Kasumi-1 (cell line): ENCODE data around the gene RAB3IP.
"Not testable (repeated sequence)": the region's sequence is repeated elsewhere in the genome, so short reads cannot be mapped to it uniquely, and the experiment has no call there.

Experiments used
- DNase-seq, 2 experiments: peaks; one replicate each; lab custom pipeline; 2025; lab: John Stamatoyannopoulos, UW

The RAB3IP gene

DNA sequence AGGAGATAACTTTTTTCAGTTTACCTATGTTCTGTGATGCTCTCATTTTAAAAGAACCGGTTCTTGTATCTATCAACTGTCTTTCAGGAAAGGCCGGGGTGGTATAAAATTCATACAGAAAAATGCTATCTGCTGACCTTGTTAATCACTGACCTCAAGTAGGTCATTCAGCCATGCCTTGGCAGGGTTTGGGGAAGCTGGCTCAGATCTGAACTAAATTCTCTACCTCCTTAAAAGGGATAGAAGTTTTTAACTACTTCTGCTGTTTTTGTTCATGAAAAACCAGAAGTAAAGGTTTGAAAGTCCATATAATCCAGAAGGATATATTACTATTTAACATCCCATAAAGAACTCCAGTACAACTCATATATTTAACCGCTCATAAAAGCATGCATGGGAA is 96.4 kb downstream of the RAB3IP start:
- no peak for DNase-seq

DNA sequence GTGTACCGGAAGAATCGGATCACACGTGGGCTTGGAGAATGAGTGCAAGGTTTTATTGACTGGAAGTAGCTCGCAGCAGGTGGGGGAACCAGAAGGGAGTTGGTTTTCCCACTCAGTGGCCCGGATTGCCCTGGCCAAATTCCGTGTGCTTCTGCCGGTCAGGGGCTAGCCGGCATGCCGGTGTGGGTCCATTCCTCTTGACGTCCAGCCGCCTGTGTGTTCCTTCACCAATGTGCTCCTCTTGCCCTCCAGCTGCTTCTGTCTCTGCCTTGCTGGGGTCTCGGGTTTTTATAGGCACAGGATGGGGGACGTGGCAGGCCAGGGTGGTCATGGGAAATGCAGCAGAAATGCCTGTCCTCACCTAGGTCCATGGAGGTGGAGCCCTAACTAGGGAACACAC is 97.4 kb downstream of the RAB3IP start:
- no peak for DNase-seq

DNA sequence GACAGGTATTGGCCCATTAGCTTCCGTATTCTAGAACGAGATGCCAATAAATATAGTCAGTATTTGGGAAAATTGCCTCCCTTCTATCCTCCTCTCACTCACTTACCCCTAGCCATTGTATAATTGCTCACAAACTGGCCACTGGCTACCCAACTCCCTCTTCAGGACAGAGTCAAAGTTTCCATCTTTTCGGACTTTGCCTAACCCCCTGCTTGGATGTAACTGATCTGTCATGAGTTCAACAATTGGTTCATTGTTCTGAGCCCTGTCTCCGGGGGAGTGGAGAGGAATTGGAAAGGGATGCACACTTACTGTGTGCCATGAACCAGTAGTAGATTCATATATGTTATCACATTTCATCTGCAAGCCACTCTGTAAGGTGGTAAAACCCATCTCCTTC is 98.5 kb downstream of the RAB3IP start:
- no peak for DNase-seq

DNA sequence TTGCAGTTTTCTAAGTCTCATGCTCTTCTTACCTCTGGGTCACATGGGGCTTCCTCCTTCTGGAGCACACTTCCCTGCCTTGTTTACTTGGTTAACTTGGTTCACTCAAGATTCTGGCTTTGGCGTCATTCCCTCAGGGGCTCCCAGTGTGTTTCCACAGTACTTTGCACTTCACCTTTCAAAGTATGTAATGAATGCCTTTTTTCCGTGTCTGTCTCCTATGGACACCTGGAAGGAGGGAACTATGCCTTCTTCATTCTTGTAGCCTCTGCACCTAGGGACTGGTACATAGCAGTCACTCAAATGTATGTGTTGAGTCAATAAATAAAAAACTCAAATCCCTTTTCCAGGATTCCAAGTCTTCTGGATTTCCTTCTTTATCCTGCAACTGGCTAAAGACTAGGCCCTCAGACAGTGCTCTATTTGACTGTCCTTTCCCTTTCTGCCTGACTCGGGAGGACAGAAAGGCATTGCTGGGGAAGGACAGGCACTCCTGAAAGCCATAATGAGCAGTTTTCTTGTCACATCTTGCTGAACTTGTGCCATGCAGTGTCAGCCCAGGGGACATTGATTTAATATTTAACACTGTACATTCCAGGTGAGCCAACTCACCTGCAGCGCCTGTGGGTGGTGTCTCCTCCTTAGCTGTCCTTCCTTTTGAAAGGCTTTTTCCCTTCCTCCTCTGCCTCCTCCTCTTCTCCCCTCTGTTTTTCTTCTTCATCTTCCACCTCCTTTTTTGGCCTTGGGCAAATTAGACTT is 99.2 kb downstream of the RAB3IP start:
- DNase-seq = no peak

DNA sequence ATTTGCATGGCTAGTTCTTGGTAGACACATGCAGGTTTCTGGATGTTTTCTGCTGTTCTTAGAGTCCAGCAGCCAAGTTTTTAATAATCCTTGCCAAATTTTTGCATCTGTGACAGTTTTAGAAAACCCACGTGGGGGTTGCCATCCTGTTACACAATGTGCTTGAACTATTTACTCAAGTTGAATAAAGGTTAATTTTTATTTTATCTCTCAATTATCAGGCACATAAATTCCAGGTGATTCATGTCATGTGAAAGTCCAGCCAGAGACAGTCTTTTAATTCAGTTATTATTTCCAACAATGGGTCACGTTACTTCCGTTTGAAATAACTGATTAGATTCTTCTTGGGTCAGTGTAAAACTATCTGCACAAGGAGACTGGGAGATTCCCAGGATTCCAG is 102.1 kb downstream of the RAB3IP start:
- DNase-seq = no peak

DNA sequence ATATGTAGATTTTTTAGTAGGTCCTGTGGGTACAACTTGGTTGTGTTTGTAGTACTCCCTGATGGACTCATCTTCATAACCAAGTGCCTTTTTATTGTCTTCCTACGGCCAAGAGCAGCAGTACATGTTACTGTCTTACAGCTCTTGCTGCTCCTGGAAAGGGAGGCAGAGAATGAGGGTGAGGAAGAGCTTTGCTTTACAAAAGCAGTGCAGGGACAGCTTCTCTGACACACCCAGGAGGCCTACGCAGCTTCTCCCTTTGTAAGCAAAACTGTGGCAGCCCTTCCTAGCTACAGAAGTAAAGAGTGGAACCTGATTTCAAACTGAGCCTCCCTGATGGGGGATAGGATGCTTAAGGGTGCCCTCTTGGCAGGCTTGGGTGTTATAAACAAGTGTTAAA is 104.9 kb downstream of the RAB3IP start:
- DNase-seq = no peak

DNA sequence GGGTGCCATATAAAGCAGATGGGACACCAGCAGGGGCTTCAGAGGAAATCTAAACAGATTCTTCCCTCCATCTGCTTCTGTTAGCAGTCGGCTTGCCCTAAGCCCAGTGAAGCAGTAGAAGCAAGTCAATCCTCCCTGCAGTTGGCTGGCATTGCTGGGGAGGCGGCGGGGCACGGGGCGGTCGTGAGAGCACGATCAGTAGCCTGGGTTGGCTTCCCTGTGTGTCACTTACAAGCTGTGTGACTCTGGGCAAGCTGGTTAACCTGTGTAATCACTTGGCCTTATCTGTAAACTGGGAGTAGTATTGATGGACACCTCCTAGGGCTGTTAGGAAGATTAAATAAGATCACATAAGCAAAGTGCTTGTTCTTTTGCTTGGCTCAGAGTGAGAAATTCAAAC is 105.8 kb downstream of the RAB3IP start:
- no peak for DNase-seq

DNA sequence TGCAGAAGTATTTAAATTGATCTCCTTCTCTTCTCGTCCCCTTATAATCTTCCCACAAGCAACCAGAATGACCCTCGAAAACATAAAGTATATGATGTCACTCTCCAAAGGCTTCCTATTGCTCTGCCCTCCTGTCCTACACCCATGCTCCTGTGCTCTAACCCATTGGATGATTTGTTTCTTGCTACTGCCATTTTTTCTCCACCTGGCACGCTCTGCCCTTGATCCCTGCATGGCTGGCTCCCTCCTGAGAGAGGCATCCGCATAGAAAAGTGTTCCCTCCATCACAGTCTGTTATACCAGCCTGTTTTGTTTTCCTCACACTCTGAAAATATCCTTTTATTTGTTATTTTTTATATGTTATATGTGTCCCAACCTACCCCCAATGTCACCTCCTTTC is 106.2 kb downstream of the RAB3IP start:
- no peak for DNase-seq

DNA sequence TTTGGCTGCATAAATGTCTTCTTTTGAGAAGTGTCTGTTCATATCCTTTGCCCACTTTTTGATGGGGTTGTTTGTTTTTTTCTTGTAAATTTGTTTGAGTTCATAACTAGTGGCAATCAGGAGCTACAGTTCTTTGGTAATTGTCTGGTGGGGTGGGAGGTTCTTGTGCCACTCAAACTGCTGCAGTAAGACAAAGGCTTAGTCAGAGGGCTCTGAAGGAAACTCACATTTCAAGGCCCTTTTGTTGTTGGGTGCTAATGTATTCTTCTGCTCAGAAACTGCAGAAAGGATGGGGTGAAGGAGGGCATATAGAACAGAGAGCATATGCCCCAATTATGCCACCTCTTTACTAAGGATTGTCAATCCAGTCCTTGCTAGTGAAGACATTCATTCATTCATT is 108.3 kb downstream of the RAB3IP start:
- DNase-seq = no peak

DNA sequence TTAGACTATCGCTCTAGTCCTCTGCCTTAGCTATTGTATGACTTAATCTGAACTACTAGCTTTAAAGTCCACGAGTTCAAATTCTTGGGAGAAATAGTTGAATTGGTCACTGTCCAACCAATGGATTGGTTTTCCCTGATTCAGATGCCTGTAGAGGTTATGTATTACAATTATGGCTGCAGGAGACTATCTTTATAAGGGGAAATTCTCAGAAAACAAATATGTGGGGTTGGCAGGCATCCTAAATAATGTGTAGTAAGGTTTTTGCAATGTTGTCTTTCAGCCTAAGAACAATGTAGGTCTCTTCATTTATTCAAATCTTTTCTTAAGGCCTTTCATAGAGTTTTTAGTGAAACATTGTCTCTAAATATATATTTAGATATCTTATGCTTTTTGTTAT is 113.3 kb downstream of the RAB3IP start:
- DNase-seq = no peak

DNA sequence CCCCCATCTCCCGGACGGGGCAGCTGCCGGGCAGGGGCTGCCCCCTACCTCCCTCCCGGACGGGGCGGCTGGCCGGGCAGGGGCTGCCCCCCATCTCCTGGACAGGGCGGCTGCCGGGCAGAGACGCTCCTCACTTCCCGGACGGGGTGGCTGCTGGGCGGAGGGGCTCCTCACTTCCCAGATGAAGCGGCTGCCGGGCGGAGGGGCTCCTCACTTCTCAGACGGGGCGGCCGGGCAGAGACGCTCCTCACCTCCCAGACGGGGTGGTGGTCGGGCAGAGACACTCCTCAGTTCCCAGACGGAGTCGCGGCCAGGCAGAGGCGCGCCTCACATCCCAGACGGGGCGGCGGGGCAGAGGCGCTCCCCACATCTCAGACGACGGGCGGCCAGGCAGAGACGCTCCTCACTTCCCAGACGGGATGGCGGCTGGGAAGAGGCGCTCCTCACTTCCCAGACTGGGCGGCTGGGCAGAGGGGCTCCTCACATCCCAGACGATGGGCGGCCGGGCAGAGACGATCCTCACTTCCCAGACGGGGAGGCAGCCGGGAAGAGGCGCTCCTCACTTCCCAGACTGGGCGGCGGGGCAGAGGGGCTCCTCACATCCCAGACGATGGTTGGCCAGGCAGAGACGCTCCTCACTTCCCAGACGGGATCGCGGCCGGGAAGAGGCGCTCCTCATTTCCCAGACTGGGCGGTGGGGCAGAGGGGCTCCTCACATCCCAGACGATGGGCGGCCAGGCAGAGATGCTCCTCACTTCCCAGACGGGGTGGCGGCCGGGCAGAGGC is 114.7 kb downstream of the RAB3IP start:
- DNase-seq = not testable (repeated sequence)

DNA sequence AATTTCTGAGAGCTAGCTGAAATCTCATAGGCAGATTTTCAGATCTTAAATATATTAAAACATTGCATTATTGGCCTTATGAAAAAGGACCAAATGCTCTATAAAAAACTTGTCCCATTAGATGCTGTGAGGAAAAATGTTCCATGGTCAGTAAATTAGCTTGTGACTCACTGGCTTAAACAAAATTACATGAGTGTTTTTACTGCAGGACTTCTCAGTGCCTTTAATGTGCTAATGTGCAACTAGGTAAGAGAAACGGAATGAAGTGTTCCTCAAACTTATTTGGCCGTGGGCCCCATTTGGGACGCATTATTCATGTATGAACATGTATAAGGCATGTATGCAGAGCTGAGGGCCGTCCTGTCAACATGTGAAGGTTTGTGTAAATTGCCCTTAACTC is 128.0 kb downstream of the RAB3IP start:
- DNase-seq = no peak

DNA sequence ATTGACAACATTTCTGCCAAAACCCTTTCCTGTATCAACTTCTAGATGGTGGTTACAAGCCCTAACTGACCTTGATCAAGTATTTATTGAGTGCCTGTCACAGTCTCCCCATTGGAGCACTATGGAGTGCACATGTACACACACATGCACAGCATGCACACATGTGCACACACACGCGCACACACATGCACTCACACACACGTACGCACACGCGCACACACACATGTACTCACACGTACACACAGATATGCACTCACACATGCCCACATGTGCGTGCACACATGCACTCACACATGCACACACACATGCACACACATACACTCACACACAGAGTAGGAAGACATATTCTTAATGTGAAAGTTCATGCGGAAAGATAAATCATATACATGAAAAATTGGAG is 130.0 kb downstream of the RAB3IP start:
- no peak for DNase-seq

DNA sequence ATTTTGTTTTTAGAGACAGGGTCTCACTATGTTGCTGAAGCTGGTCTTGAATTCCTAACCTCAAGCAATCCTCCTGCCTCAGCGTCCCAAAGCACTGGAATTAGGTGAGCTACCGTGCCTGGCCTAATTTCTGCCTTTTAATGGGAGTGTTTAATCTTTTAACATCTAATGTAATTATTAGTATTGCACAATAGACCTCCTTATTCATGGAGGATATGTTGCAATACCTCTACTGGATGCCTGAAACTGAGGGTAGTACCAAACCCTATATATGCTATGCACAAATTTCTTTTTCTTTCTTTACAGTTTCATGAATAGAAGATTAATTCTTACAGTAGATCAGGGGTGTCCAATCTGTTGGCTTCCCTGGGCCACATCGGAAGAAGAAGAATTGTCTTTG is 134.1 kb downstream of the RAB3IP start:
- no peak for DNase-seq
